Upper lobe of right lung (tissue), 1 donor: ENCODE data around the gene PCDHGB2. TPM values are rescaled to one million over a fixed set of nuclear protein-coding genes. Genes with fewer than 3 reads are reported as not detected.
A peak's percentile ranks its signal among the peaks of the same experiment; 100 is the strongest.
"Not testable (repeated sequence)": the region's sequence is repeated elsewhere in the genome, so short reads cannot be mapped to it uniquely, and the experiment has no call there.

Source experiments
- ATAC-seq: fragments of 200-7000 bp; cut with Tn5 transposase; one replicate; pipeline ENCODE4 v1.9.1; 2020; ENCODE audit warnings: mild to moderate bottlenecking, moderate library complexity
- DNase-seq: peaks from one replicate; pipeline ENCODE4 v3.0.0-alpha.2; 2020
- H3K27ac ChIP-seq: fragments of 200-600 bp; one replicate; pipeline ENCODE4 v1.8.0; 2022
- H3K27me3 ChIP-seq: fragments of 200-600 bp; one replicate; pipeline ENCODE4 v1.8.0; 2022; ENCODE audit warnings: mild to moderate bottlenecking
- H3K36me3 ChIP-seq: fragments of 200-600 bp; one replicate; pipeline ENCODE4 v1.8.0; 2022
- H3K4me1 ChIP-seq: fragments of 200-600 bp; one replicate; pipeline ENCODE4 v1.8.0; 2022
- H3K4me3 ChIP-seq: fragments of 200-600 bp; one replicate; pipeline ENCODE4 v1.8.0; 2022; ENCODE audit warnings: mild to moderate bottlenecking
- H3K9me3 ChIP-seq: fragments of 200-600 bp; one replicate; pipeline ENCODE4 v1.8.0; 2022
- intact Hi-C: fragments of 100-400 bp; cut with DNase I; formaldehyde crosslinking; loops from one replicate; pipeline ENCODE4 v1.11.0; 2022
- total RNA-seq: library from RNA; stranded (reverse); fragmentation: NEBNext Ultra II Directional; extraction: Animal tissue kit (Norgen Biotek cat#: 25700); gene quantifications from one replicate; pipeline ENCODE4 v1.2.1, GENCODE V29; 2021
- TF ChIP-seq, protein P1 (sequence below): fragments of 200-600 bp; IDR thresholded peaks from one replicate; pipeline ENCODE4 v1.8.0; 2022; ENCODE audit warnings: antibody characterized with exemption
- donor health status: DM: no; HTN: yes; CAD: no; lungs with severe emphysema.

The PCDHGB2 gene
- total RNA-seq, 1 donor from 2014 or later = 3.8 TPM

DNA sequence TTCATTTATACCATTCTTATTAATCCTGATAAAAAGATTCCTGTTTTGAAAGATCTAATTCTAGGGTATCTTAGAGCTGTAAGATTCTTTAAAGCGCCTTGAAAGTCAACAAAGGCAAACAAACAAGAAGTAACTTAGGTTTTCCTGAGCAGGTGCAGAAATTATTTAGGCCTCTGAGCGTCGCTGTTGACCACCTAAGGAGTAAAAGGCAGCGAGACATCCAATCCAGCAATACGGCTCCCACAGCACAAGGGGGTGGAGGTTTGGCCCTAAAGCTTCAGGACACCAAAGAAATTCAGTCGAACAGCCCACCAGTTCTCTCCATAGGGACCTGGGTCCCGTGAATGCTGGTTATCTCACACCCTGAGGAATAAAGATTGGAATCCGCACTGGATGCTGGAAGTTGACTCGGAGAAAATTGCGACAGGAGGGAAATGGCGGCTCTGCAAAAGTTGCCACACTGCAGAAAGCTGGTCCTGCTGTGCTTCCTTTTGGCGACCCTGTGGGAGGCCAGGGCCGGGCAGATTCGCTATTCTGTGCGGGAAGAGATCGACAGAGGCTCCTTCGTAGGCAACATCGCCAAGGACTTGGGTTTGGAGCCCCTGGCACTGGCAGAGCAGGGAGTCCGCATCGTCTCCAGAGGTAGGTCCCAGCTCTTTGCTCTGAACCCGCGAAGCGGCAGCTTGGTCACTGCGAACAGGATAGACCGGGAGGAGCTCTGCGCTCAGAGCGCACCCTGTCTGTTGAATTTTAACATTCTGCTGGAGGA lies 21.1 kb upstream of the PCDHGB2 start, which contains the start of gene PCDHGA2:
Gene PCDHGA2 (plus strand): TSS at position 223 of the 769 bp plus-strand sequence.
- peak; percentile 48 for ATAC-seq
- H3K4me1 ChIP-seq = no peaks in the 10 kb centered on the region
- H3K9me3 ChIP-seq = peaks cover 21% of the 10 kb centered on the region
- peaks cover 6% of the 10 kb centered on the region for H3K27me3 ChIP-seq
- H3K36me3 ChIP-seq = no peaks in the 10 kb centered on the region
- TF ChIP-seq, protein P1, sequence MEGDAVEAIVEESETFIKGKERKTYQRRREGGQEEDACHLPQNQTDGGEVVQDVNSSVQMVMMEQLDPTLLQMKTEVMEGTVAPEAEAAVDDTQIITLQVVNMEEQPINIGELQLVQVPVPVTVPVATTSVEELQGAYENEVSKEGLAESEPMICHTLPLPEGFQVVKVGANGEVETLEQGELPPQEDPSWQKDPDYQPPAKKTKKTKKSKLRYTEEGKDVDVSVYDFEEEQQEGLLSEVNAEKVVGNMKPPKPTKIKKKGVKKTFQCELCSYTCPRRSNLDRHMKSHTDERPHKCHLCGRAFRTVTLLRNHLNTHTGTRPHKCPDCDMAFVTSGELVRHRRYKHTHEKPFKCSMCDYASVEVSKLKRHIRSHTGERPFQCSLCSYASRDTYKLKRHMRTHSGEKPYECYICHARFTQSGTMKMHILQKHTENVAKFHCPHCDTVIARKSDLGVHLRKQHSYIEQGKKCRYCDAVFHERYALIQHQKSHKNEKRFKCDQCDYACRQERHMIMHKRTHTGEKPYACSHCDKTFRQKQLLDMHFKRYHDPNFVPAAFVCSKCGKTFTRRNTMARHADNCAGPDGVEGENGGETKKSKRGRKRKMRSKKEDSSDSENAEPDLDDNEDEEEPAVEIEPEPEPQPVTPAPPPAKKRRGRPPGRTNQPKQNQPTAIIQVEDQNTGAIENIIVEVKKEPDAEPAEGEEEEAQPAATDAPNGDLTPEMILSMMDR = peak; percentile 26
- H3K4me3 ChIP-seq = peak within 1 kb of the TSS; percentile 20
- no peak for DNase-seq
- no peak within 1 kb of the TSS for H3K27ac ChIP-seq
- intact Hi-C loops = no loop called here

DNA sequence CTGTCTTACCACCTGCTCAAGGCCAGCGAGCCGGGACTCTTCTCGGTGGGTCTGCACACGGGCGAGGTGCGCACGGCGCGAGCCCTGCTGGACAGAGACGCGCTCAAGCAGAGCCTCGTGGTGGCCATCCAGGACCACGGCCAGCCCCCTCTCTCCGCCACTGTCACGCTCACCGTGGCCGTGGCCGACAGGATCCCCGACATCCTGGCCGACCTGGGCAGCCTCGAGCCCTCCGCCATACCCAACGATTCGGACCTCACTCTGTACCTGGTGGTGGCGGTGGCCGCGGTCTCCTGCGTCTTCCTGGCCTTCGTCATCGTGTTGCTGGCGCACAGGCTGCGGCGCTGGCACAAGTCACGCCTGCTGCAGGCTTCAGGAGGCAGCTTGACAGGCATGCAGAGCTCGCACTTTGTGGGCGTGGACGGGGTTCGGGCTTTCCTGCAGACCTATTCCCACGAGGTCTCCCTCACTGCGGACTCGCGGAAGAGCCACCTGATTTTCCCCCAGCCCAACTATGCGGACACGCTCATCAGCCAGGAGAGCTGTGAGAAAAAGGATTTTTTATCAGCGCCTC lies 18.9 kb upstream of the PCDHGB2 start:
- H3K9me3 ChIP-seq = peaks cover 32% of the 10 kb centered on the region
- H3K4me1 ChIP-seq, H3K36me3 ChIP-seq, ATAC-seq, DNase-seq, intact Hi-C loops, H3K4me3 ChIP-seq, H3K27me3 ChIP-seq, H3K27ac ChIP-seq: not testable (repeated sequence)

DNA sequence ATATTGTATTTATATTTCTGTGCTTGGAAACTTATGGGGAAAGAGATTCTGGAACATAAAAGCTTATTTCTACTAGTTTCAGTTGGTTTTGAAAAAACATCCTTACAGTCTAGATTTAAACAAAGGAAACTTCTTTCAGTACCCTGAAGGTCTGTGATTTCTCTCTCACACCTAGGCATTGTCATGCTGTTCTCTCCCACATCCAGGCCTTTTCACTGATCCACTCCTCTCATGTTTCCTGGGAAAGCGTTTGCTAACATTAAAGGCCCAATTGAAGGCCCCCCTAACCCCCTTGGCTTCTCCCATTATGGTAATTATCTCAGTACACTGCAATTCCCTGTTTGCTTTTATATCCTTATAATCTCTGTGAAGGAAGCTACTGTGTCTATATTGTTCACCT lies 17.0 kb upstream of the PCDHGB2 start:
- DNase-seq = no peak
- ATAC-seq = no peak
- Histone ChIP-seq H3K36me3 (no peaks in the 10 kb centered on the region), H3K27me3 (peaks cover 6% of the 10 kb centered on the region), H3K4me1 (no peaks in the 10 kb centered on the region), H3K9me3 (peaks cover 19% of the 10 kb centered on the region), H3K27ac (no peak overlapping the region), H3K4me3 (no peak overlapping the region)
- intact Hi-C loops = no loop called here
- TF ChIP-seq, protein P1 = no peak

DNA sequence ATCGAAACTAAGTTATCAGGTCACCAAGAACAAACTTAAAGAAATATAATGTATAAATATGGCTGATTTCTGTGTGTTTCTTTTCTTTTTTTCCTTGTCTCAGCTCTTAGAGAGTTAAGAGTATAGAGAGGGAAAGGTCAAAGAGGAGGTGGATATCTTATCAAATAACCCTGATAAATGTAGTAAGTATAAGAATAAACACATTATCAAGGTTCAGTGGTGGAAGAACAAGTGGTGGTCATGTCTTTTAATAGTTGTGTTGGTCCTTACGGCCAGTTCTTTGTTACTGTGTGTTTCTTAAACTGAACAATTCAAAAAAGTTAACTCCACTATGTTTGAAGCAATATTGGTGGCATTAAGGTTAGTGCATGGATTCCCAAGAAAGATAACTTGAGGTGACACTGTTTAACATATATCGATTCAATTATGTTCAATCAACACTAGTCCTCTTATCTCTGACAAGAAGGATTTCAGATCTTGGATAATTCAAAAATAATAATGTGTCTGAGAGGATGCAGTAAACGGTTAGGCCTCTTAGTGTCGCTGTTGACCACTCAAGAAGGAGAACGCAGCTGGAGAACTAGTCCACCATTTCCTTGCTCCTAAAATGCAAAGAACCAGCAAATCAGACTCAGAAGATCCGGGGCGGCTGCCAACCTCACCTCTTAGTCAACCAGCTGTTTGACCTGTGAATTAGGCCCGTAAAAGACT lies 16.4 kb upstream of the PCDHGB2 start, which contains the start of gene PCDHGA3:
Gene PCDHGA3 (plus strand): TSS at position 588 of the 711 bp plus-strand sequence. CDS start 205 bp downstream, outside the sequence.
- Histone ChIP-seq H3K4me1 (no peaks in the 10 kb centered on the region), H3K27me3 (peaks cover 6% of the 10 kb centered on the region), H3K36me3 (no peaks in the 10 kb centered on the region), H3K4me3 (peak within 1 kb of the TSS; percentile 21), H3K27ac (no peak within 1 kb of the TSS), H3K9me3 (peaks cover 19% of the 10 kb centered on the region)
- DNase-seq = no peak
- ATAC-seq = no peak
- intact Hi-C loops = no loop called here
- TF ChIP-seq, protein P1 = peak; percentile 24

DNA sequence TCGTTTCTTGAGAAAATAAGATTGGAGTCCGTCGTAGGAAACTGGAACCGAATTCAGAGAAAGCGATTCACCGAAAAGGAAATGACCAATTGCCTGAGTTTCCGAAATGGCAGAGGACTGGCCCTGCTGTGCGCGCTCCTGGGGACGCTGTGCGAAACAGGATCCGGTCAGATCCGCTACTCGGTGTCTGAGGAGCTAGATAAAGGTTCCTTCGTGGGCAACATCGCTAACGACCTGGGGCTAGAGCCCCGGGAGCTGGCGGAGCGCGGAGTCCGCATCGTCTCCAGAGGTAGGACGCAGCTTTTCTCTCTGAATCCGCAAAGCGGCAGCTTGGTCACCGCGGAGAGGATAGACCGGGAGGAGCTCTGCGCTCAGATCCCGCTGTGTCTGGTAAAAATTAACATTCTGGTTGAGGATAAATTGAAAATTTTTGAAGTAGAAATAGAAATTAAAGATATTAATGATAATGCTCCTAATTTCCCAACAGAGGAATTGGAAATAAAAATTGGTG lies 15.8 kb upstream of the PCDHGB2 start:
- TF ChIP-seq, protein P1 = no peak
- H3K9me3 ChIP-seq = peaks cover 19% of the 10 kb centered on the region
- H3K4me3 ChIP-seq = peak overlapping the region; percentile 21
- H3K36me3 ChIP-seq = no peaks in the 10 kb centered on the region
- no peak for ATAC-seq
- H3K27me3 ChIP-seq = peaks cover 6% of the 10 kb centered on the region
- H3K27ac ChIP-seq = no peak overlapping the region
- DNase-seq = no peak
- H3K4me1 ChIP-seq = no peaks in the 10 kb centered on the region
- intact Hi-C loops = no loop called here
